NCI-H460 (cell line): Measurements from ENCODE around the gene C4orf50. TPM values are rescaled to one million over a fixed set of nuclear protein-coding genes. Genes with fewer than 3 reads are reported as not detected.

ENCODE experiments used
- DNase-seq: peaks from one replicate; pipeline ENCODE4 v3.0.0-alpha.2; 2016; ENCODE audit warnings: low read depth; ENCODE audit errors: extremely low read depth
- total RNA-seq: library from RNA; depleted of rRNA; stranded (reverse); fragments of >200 nt; shearing (Covaris generic); gene quantifications from 2 replicates; pipeline ENCODE4 v1.2.3, GENCODE V29; 2014

Gene C4orf50
- total RNA-seq, 1 experiment from 2014 or later, result not detected

- no peak for DNase-seq
Observed at GRCh38 chr4:5973486-5974220, 44.6 kb downstream of the C4orf50 start.

- DNase-seq, result no peak
Observed at GRCh38 chr4:5973033-5973432, 45.2 kb downstream of the C4orf50 start.

- no peak for DNase-seq
Observed at GRCh38 chr4:5972571-5972970, 45.7 kb downstream of the C4orf50 start.

- DNase-seq, result no peak
Observed at GRCh38 chr4:5971078-5971450, 47.2 kb downstream of the C4orf50 start.

- no peak for DNase-seq
Observed at GRCh38 chr4:5970381-5971077, 47.7 kb downstream of the C4orf50 start.

GRCh38 chr4:5969777-5970176, 48.5 kb downstream of the C4orf50 start:
- no peak for DNase-seq

GRCh38 chr4:5969336-5969735, 48.9 kb downstream of the C4orf50 start:
- no peak for DNase-seq

- DNase-seq, result no peak
Observed at GRCh38 chr4:5968246-5968645, 50.0 kb downstream of the C4orf50 start.

- DNase-seq, result no peak
Observed at GRCh38 chr4:5967783-5968182, 50.4 kb downstream of the C4orf50 start.

- no peak for DNase-seq
Observed at GRCh38 chr4:5965225-5965624, 53.0 kb downstream of the C4orf50 start.

- DNase-seq, result no peak
Observed at GRCh38 chr4:5964030-5964429, 54.2 kb downstream of the C4orf50 start.

GRCh38 chr4:5963611-5964010, 54.6 kb downstream of the C4orf50 start:
- no peak for DNase-seq

GRCh38 chr4:5962416-5962815, 55.8 kb downstream of the C4orf50 start:
- DNase-seq, result no peak

- DNase-seq, result no peak
Observed at GRCh38 chr4:5960252-5960880, 57.9 kb downstream of the C4orf50 start.

GRCh38 chr4:5959211-5959982, 58.8 kb downstream of the C4orf50 start:
- DNase-seq, result no peak

- DNase-seq, result no peak
Observed at GRCh38 chr4:5958199-5958735, 60.0 kb downstream of the C4orf50 start.

GRCh38 chr4:5957076-5957475, 61.2 kb downstream of the C4orf50 start:
- DNase-seq, result no peak

GRCh38 chr4:5956285-5957021, 61.8 kb downstream of the C4orf50 start:
- no peak for DNase-seq

GRCh38 chr4:5955856-5956255, 62.4 kb downstream of the C4orf50 start:
- DNase-seq, result no peak

GRCh38 chr4:5955201-5955821, 62.9 kb downstream of the C4orf50 start:
- no peak for DNase-seq
